ENCODE measurements around the gene QRICH1.
A peak's percentile ranks its signal among the peaks of the same experiment; 100 is the strongest.
"Not testable (repeated sequence)": the region's sequence is repeated elsewhere in the genome, so short reads cannot be mapped to it uniquely, and the experiment has no call there.

QRICH1 gene

DNA sequence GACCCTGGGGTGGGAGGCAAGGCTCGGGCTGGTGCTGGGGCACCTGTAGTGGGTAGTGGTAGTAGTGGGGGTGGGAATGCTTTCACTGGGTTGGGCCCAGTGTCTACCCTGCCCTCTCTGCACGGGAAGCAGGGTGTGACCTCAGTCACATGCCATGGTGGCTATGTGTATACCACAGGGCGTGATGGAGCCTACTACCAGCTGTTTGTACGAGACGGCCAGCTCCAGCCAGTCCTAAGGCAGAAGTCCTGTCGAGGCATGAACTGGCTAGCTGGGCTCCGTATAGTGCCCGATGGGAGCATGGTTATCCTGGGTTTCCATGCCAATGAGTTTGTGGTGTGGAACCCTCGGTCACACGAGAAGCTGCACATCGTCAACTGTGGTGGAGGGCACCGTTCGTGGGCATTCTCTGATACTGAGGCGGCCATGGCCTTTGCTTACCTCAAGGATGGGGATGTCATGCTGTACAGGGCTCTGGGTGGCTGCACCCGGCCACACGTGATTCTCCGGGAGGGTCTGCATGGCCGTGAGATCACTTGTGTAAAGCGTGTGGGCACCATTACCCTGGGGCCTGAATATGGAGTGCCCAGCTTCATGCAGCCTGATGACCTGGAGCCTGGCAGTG, 80.6 kb downstream of the QRICH1 start:
- no peaks in the 10 kb centered on the region for H3K9me3 ChIP-seq (ENCODE audit: control insufficient read depth, low read depth, low read length)
- no peak overlapping the region for H3K9ac ChIP-seq (ENCODE audit: low read length)
- peaks cover 2% of the 10 kb centered on the region for H3K4me1 ChIP-seq (ENCODE audit: control insufficient read depth, low read depth, low read length)
- H3K4me3 ChIP-seq (ENCODE audit: low read length) = no peak overlapping the region
- H3K27me3 ChIP-seq (ENCODE audit: control insufficient read depth, insufficient read depth, low read length) = no peaks in the 10 kb centered on the region
- no peak overlapping the region for H3K27ac ChIP-seq (ENCODE audit: low read length)
- peaks cover 47% of the 10 kb centered on the region for H3K36me3 ChIP-seq (ENCODE audit: control insufficient read depth, low read depth, low read length)

- no peak overlapping the region for H3K4me3 ChIP-seq (ENCODE audit: low read length)
- H3K4me1 ChIP-seq (ENCODE audit: control insufficient read depth, low read depth, low read length) = peaks cover 5% of the 10 kb centered on the region
- no peak overlapping the region for H3K9ac ChIP-seq (ENCODE audit: low read length)
- H3K36me3 ChIP-seq (ENCODE audit: control insufficient read depth, low read depth, low read length) = peaks cover 47% of the 10 kb centered on the region
- no peaks in the 10 kb centered on the region for H3K27me3 ChIP-seq (ENCODE audit: control insufficient read depth, insufficient read depth, low read length)
- H3K27ac ChIP-seq (ENCODE audit: low read length) = no peak overlapping the region
- H3K9me3 ChIP-seq (ENCODE audit: control insufficient read depth, low read depth, low read length) = no peaks in the 10 kb centered on the region
Measured at GRCh38 chr3:49012441-49013017, 81.3 kb downstream of the QRICH1 start.

GRCh38 chr3:49009396-49009795, 84.5 kb downstream of the QRICH1 start:
- Histone ChIP-seq H3K4me3 (ENCODE audit: low read length) (no peak overlapping the region), H3K9ac (ENCODE audit: low read length) (no peak overlapping the region), H3K27me3 (ENCODE audit: control insufficient read depth, insufficient read depth, low read length) (no peaks in the 10 kb centered on the region), H3K9me3 (ENCODE audit: control insufficient read depth, low read depth, low read length) (no peaks in the 10 kb centered on the region), H3K27ac (ENCODE audit: low read length) (no peak overlapping the region), H3K36me3 (ENCODE audit: control insufficient read depth, low read depth, low read length) (peaks cover 29% of the 10 kb centered on the region), H3K4me1 (ENCODE audit: control insufficient read depth, low read depth, low read length) (peaks cover 5% of the 10 kb centered on the region)

DNA sequence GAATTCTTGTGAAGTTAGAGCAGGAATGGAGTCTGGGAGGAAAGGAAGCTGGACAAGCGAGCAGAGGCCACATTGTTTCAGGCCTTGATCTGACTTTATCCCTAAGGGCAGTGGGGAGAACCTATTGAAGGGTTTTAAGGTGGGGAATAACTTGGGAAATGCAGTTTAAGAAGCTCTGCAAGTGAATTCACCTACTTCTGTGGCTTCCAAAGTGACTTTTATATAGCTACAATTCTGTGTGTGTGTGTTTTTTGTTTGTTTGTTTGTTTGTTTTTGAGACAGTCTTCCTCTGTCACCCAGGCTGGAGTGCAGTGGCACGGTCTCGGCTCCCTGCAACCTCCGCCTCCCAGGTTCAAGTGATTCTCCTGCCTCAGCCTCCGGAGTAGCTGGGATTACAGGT, 85.2 kb downstream of the QRICH1 start:
- not testable (repeated sequence) for H3K27ac ChIP-seq (ENCODE audit: low read length); H3K9me3 ChIP-seq (ENCODE audit: control insufficient read depth, low read depth, low read length); H3K27me3 ChIP-seq (ENCODE audit: control insufficient read depth, insufficient read depth, low read length); H3K4me1 ChIP-seq (ENCODE audit: control insufficient read depth, low read depth, low read length)
- H3K9ac ChIP-seq (ENCODE audit: low read length) = peak overlapping the region; percentile 48
- H3K36me3 ChIP-seq (ENCODE audit: control insufficient read depth, low read depth, low read length) = peaks cover 24% of the 10 kb centered on the region
- H3K4me3 ChIP-seq (ENCODE audit: low read length) = peak overlapping the region; percentile 99

DNA sequence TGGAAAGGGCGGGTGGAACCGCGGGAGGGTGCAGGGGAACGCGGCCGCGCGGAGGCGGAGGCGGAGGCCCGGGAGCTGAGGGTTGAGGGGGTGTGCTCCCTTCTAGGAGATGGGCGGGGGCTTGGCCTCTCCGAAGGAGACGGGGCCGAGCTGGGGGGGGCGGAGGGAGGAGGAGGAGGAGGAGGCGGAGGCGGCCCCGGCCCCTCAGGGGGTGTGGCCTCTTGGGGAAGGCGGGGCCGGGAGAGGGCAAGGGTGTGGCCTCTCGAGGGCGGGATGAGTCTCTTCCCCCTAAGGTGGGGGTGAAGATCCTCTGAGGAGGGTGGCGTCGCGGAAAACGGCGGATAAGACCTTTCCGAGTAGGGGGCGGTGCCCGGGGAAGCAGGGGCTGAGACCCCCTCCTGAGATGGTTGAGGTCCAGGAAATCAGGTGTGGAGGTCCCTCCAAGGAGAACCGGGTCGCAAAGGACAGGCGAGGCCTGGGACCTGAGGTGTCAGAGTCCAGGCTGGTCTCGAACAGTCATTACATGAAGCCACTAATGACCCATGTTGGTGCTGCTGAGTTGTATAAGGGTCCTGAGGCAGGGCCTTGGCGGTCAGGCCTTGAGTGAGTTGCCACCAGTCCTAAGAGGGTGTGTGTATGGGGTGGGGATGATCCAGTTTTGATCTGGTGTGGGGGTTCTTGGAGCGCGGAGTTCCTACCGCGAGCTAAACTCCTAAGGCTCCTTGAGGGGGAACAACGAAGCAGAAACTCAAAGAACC, 85.9 kb downstream of the QRICH1 start:
- Histone ChIP-seq H3K4me1 (ENCODE audit: control insufficient read depth, low read depth, low read length) (peaks cover 5% of the 10 kb centered on the region), H3K36me3 (ENCODE audit: control insufficient read depth, low read depth, low read length) (peaks cover 17% of the 10 kb centered on the region), H3K27ac (ENCODE audit: low read length) (peak overlapping the region; percentile 99), H3K4me3 (ENCODE audit: low read length) (peak overlapping the region; percentile 99), H3K27me3 (ENCODE audit: control insufficient read depth, insufficient read depth, low read length) (no peaks in the 10 kb centered on the region), H3K9me3 (ENCODE audit: control insufficient read depth, low read depth, low read length) (no peaks in the 10 kb centered on the region), H3K9ac (ENCODE audit: low read length) (peak overlapping the region; percentile 100)

DNA sequence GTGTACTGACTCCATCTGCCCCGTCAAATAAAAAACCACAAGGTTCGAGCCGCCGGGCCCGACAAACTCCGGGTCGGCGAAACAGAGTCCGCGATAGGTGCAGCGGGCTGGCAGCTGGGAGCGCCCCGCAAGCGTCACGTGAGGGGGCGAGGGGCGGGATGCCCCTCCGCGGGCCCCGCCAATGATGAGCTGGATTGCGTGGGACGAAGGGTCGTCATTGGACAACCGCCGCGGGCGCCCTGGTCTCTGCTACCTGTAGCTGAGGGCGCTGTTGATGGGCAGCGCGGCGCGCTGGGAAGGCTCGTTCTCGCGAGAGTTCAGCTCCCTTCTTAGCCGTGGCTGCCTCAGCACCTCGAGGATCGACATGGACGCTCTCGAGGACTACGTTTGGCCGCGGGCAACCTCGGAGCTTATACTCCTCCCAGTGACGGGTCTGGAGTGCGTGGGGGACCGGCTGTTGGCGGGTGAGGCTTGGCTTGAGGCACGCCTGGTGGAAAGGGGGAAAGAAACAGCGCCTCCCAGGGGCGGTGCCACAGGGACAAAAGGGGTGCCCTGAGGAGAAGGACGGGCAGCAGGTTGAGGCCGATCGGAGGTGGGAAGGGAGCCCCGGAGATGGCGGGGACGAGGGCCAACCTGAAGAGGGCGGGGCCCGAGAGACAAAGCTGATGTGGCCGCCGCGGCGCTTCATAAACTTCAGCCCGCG, 86.7 kb downstream of the QRICH1 start, which contains the start of gene WDR6:
Gene WDR6 (plus strand): TSS at position 324 of the 703 bp plus-strand sequence. CDS start 41 bp downstream, at position 365.
- H3K9me3 ChIP-seq (ENCODE audit: control insufficient read depth, low read depth, low read length) = no peaks in the 10 kb centered on the region
- H3K27ac ChIP-seq (ENCODE audit: low read length) = peak within 1 kb of the TSS; percentile 99
- H3K36me3 ChIP-seq (ENCODE audit: control insufficient read depth, low read depth, low read length) = peaks cover 11% of the 10 kb centered on the region
- no peaks in the 10 kb centered on the region for H3K27me3 ChIP-seq (ENCODE audit: control insufficient read depth, insufficient read depth, low read length)
- H3K9ac ChIP-seq (ENCODE audit: low read length) = peak within 1 kb of the TSS; percentile 100
- peaks cover 5% of the 10 kb centered on the region for H3K4me1 ChIP-seq (ENCODE audit: control insufficient read depth, low read depth, low read length)
- peak within 1 kb of the TSS; percentile 99 for H3K4me3 ChIP-seq (ENCODE audit: low read length)

GRCh38 chr3:49006408-49007067, 87.3 kb downstream of the QRICH1 start:
- Histone ChIP-seq H3K4me3 (ENCODE audit: low read length) (peak overlapping the region; percentile 99), H3K36me3 (ENCODE audit: control insufficient read depth, low read depth, low read length) (peaks cover 5% of the 10 kb centered on the region), H3K4me1 (ENCODE audit: control insufficient read depth, low read depth, low read length) (peaks cover 5% of the 10 kb centered on the region), H3K27ac (ENCODE audit: low read length) (peak overlapping the region; percentile 10), H3K9ac (ENCODE audit: low read length) (peak overlapping the region; percentile 100), H3K27me3 (ENCODE audit: control insufficient read depth, insufficient read depth, low read length) (no peaks in the 10 kb centered on the region), H3K9me3 (ENCODE audit: control insufficient read depth, low read depth, low read length) (no peaks in the 10 kb centered on the region)

GRCh38 chr3:49005998-49006397, 87.9 kb downstream of the QRICH1 start:
- Histone ChIP-seq H3K36me3 (ENCODE audit: control insufficient read depth, low read depth, low read length) (no peaks in the 10 kb centered on the region), H3K4me1 (ENCODE audit: control insufficient read depth, low read depth, low read length) (peaks cover 5% of the 10 kb centered on the region)

GRCh38 chr3:49005303-49005680, 88.6 kb downstream of the QRICH1 start:
- Histone ChIP-seq H3K36me3 (ENCODE audit: control insufficient read depth, low read depth, low read length) (no peaks in the 10 kb centered on the region), H3K27ac (ENCODE audit: low read length) (no peak overlapping the region), H3K4me3 (ENCODE audit: low read length) (no peak overlapping the region), H3K9ac (ENCODE audit: low read length) (no peak overlapping the region), H3K4me1 (ENCODE audit: control insufficient read depth, low read depth, low read length) (peaks cover 5% of the 10 kb centered on the region), H3K27me3 (ENCODE audit: control insufficient read depth, insufficient read depth, low read length) (no peaks in the 10 kb centered on the region), H3K9me3 (ENCODE audit: control insufficient read depth, low read depth, low read length) (no peaks in the 10 kb centered on the region)

More at GRCh38 chr3:49005998-49006397, 87.9 kb downstream of the QRICH1 start:
- H3K27me3 ChIP-seq (ENCODE audit: control insufficient read depth, insufficient read depth, low read length) = no peaks in the 10 kb centered on the region
- H3K4me3 ChIP-seq (ENCODE audit: low read length) = peak overlapping the region; percentile 99
- peak overlapping the region; percentile 100 for H3K9ac ChIP-seq (ENCODE audit: low read length)
- no peak overlapping the region for H3K27ac ChIP-seq (ENCODE audit: low read length)
- no peaks in the 10 kb centered on the region for H3K9me3 ChIP-seq (ENCODE audit: control insufficient read depth, low read depth, low read length)

DNA sequence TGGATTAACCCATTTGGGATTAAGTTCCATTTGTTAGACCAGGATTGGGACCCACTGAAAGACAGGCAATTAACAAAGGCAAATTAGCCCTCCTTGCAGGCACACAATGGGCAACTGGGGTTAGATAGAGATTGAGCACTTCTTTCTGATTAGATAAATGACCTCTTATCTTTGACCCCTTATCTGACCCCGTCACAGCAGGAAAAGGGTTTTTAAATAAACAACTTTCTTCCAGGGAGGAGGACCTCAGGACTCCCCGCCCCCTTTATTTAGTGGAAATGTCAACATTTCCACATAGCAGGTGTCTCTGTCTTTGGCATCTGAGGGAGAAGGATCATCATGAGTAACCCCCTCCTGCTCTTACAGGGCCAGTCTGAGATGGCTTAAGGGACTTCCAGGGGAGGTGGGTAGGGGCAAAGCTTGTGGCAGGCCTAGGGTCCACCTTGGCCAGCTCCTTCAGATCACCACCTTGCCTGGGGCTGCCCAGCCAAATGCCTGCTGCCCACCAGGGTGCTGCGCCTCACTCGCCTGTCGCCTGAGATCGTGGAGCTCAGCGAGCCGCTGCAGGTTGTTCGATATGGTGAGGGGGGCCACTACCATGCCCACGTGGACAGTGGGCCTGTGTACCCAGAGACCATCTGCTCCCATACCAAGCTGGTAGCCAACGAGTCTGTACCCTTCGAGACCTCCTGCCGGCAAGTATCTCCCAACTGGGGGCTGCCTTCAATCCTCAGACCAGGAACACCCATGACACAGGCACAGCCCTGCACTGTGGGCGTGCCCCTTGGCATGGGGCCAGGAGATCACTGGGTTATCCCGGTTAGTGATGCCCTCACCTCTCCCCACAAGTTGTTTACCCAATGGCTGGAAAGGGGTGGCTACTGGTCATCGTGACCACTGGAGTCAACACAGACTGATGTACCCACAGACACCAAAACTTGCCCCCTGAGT, 89.2 kb downstream of the QRICH1 start:
- Histone ChIP-seq H3K27me3 (ENCODE audit: control insufficient read depth, insufficient read depth, low read length) (no peaks in the 10 kb centered on the region), H3K4me3 (ENCODE audit: low read length) (no peak overlapping the region), H3K27ac (ENCODE audit: low read length) (no peak overlapping the region)

More for the DNA sequence above, 89.2 kb downstream of the QRICH1 start:
- Histone ChIP-seq H3K9ac (ENCODE audit: low read length) (no peak overlapping the region), H3K36me3 (ENCODE audit: control insufficient read depth, low read depth, low read length) (no peaks in the 10 kb centered on the region), H3K9me3 (ENCODE audit: control insufficient read depth, low read depth, low read length) (no peaks in the 10 kb centered on the region), H3K4me1 (ENCODE audit: control insufficient read depth, low read depth, low read length) (peaks cover 5% of the 10 kb centered on the region)
